Islet precursor cell (in vitro differentiated cells): ENCODE data around the gene PUM2.
A peak's percentile ranks its signal among the peaks of the same experiment; 100 is the strongest.

Source experiments
- DNase-seq: peaks from one replicate; pipeline ENCODE4 v3.0.0-alpha.2; 2018

Gene PUM2, protein sequence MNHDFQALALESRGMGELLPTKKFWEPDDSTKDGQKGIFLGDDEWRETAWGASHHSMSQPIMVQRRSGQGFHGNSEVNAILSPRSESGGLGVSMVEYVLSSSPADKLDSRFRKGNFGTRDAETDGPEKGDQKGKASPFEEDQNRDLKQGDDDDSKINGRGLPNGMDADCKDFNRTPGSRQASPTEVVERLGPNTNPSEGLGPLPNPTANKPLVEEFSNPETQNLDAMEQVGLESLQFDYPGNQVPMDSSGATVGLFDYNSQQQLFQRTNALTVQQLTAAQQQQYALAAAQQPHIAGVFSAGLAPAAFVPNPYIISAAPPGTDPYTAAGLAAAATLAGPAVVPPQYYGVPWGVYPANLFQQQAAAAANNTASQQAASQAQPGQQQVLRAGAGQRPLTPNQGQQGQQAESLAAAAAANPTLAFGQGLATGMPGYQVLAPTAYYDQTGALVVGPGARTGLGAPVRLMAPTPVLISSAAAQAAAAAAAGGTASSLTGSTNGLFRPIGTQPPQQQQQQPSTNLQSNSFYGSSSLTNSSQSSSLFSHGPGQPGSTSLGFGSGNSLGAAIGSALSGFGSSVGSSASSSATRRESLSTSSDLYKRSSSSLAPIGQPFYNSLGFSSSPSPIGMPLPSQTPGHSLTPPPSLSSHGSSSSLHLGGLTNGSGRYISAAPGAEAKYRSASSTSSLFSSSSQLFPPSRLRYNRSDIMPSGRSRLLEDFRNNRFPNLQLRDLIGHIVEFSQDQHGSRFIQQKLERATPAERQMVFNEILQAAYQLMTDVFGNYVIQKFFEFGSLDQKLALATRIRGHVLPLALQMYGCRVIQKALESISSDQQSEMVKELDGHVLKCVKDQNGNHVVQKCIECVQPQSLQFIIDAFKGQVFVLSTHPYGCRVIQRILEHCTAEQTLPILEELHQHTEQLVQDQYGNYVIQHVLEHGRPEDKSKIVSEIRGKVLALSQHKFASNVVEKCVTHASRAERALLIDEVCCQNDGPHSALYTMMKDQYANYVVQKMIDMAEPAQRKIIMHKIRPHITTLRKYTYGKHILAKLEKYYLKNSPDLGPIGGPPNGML

DNA sequence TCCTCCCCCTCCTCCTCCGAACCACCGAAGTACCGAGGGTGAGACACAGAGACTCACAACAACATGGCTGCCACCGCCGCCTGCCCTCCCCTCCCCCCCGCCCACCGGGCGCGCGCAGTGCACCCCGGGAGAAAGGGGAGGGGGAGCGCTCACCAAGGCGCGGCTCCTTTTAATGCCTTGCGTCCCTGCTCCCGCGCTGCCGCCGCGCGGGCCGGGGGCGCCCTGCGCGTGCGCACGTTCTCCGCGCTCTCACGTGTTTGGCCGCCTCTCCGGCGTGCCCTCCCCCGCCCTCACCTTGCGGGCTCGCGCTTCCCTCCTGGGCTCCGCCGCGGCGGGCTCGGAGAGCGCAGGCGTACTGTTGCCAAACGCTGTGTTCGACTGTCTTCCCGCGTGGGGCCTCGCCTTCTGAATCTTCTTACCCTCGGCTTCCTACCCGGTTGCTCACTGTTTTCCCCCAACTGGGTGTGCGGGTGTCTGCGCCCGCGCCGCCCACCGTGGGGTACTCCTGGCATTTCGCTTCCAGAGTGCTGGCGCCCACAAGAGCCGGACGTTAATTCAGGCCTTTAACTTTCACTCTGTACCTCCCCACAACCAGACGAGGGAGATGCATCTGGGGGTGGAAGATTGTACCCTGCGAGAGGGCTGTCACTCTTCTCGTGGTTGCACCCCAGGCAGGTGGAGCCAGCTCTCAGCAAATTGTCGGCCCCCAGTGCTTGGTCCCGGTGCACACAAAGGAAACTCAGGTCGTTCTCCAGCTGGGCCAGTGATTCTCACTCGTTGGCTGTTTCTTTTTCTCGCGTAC lies at the start of gene PUM2:
Gene PUM2, minus strand, starts transcription at position 92 of the 802 bp plus-strand sequence. CDS start 23,484 bp downstream, outside the sequence.
- DNase-seq: peak; percentile 99

DNA sequence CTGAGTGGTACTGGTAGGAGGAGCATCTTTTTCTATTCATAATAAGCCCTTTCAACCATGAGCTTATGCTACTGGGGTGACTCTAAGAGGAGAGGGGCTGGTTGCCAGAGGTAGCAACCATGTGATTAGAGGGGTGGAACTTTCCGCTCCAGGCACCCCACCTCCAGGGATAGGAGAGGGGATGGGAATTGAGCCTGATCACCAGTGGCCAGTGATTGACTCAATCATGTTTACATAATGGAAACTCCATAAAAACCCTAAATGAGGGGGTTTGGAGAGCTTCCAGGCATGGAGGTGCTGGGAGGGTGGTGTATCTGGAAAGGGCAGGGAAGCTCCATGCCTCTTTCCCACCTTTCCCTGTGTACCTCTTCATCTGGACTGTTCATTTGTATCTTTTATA lies 49.7 kb upstream of the PUM2 start:
- DNase-seq: no peak

DNA sequence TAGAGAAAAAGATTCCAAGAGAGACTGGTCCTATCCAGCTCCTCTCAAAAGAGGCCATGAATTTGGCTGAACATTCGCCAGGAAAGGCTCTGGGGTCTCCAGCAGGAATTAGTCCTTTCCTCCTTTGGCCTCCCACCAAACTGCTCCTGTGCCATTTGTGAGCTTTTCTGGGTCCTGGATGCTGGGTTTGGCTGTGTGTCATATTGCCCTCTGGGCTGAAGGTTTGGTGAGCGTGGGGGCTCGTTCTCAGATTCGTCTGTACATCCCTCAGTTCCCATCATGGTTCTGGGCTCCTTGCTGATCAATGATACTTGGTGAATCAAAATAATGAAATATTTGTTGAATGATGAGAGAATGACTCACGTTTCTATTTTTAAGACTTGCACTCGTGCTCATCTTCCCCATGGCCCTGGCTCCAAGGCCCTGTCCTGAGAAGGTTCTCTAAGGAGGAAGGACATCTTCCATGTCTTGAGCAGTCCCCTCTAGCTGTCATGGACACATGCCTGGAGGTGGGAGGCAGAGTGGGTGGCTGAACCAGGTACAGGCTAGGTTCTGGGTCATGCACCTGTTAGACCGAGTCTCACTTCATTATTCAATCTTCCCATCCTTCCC lies 48.4 kb upstream of the PUM2 start:
- no peak for DNase-seq

DNA sequence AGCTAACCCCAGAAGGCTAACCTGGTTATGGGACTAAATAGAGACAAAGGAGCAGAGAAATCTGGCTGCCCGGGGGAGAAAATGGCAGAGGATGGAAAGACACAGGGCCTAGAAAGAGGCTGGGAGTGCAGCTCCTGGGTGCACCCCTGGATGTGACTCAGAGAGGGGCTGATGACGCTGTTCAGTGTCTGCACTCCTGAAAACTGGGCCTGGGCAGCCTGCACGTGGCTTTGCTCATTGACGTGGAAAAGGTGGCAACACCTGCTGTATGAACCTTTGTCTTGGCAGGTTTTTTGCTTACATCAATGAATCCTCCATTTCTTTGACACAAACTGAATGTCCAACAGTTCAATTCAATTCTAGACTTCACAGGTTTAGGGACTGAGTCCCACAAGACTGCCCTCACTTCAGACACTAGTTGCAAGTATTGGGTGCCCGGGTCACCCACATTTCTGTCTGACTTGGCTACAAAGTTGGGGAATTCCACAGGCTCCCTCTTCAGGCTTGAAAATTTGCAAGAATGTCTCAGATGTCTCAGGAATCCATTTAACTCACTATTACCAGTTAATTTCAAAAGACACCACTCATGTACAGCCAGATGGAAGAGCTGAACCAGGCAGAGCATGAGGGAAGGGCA lies 47.3 kb upstream of the PUM2 start:
- DNase-seq: no peak

DNA sequence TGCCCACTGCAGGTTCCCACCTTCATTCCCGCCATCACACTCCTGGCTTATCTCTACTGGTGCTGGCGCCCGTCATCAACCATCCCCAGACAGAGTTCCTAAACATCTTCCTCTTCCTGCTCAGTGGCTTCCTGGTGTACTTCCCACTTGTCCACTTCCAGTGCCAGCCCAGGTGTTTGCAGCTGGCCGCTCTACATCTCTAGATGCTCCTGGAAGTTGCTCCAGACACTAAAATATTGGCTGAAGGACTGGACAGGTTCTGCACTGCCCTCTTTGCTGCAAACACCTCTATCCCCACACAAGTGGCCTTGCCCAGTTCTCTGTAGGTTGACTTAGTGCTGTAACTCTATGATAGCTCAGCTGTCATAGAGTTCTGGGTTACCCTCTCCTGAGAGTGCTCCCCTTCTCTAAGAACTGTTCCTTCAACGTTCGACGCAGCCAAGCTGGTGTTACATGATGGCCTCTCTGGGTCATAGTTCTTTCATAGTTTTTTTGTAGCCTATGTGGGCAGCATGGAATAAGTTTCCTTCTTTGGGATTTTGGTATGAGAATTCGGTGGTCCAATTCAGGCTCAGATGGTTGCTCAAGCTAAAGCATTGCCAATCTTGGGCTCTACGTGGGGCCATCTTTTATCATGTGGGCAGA lies 45.8 kb upstream of the PUM2 start:
- DNase-seq: no peak

DNA sequence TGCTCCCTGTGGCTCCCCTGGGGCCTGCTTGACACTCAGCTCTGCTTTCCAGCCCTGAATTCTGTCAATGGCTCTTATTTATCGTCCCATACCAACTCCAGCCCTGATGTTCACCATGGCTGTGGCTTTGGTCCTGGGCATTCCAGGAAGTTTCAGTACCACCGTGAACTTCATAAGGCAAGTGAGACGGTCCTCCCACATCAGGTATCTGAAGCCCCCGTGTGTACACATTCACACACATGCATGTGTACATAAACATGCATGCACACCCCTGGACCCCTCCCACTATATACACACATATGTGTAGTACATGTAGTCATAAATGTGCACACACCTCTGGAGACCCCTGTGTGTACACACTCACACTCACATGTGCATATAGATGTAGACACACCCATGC lies 43.3 kb upstream of the PUM2 start:
- no peak for DNase-seq

DNA sequence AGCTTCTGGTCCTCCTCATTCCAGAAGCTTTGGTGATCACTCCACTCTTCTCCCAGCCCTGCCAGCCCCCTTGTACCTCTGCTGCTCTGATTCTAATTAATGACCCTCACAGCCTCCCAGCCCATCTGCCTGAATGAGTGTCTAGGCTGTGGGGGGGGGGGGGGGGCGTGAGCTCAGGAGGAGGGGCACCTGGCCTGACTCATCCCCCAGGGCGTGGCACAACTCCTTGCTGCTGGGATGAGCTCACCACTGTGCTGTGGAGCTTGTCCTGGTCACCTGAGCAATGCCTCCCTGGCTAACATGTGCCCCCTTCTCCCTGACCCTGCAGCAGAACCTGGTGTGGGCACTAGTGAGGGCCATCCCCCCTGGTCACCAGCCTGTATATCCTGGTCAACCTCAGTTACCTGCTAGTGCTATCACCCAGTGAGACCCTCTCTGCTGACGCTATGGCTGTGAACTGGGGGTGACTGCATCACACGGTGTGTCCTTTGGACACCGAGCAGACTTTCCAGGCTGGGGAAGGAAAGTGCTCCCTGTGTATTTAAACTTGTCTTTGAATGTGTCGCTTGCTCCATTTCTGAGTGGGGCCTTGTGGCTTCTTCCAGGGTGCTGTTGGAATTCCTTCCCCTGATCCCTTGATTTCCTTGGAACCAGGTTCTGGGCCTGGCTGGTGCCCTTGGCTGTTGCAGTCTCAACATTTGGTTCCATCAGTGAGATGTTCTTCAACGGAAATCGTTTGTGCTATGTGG lies 41.5 kb upstream of the PUM2 start:
- peak; percentile 76 for DNase-seq

DNA sequence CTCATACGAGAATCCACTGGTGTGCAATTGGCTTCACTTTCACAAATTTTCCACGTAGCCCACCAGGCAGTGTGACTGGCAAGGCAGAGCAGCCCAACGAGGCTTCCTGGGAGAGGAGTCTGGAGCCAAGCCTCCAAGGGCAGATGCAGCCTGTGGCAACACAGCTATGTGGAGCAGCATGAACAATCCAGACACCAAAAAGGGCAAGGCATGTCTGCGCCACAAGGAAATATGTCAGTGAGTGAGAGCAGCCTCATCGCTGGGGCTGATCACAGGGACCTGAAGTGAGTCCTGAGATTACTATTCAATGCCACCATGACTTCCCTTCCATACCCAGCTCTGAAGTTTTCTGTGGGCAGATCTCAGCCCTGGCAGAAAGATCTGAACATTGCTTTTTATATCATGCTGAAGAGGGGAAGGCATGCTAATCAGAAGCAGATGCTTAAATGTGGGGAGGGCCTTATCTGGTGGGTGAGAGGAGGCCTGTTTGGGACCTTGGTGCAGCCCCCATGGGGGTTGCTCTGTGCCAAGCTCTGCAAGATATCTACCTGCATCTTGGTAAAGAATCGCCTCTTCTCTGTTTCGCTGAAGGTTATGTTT lies 40.0 kb upstream of the PUM2 start:
- no peak for DNase-seq

DNA sequence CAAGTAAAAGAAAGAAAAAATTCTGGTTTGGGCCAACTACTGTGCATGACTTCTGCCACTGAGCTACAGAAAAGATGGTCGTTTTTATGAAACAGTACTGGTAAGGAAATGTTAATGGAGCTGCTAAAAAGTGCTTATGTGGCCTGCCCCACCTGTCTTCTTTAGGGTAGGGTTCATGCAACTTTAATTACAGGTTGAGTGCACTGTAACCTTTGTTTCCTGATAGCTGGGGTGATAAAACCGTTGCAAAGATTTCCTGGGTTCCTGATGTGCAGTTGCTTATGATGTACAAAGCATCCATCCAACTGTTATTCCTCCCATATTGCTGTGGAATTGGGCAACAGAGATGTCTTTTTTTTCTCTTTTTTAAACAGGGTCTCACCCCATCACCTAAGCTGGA lies 34.3 kb upstream of the PUM2 start:
- DNase-seq: no peak

DNA sequence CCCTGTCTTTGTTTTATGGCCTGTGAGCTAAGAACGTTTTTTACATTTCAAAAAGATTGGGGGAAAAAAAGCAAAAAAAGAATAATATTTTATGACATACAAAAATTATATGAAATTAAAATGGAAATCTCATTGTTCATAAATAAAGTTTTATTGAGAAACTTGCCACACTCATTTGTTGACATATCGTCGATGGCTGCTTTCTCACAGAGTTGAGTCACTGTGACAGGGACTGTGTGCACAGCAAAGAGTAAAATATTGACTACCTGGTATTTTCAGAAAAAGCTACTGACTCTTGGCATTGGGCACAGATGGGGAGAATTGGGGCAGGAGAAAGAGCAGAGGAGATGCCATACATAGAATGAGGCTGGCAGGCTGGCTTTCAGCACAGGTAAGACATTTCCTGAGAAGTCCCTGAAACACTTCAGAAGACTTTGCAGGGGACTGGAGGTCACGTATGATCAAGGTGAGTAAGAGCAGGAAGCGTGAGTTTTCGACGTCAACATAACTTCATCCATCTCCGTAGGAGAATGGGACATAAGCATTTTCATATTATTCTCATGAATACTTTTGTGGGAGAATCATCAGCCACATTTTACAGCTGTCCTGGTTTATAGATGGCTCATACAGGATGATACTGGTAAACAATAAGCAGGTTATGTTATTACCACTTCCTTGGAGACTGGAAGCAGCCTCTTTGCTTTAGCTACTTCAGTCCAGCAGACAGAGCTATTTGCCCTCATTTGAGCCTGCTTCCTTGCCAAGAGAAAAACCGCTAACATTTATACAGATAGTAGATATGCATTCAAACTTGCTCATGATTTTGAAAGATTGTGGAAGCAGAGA lies 32.5 kb upstream of the PUM2 start:
- no peak for DNase-seq

DNA sequence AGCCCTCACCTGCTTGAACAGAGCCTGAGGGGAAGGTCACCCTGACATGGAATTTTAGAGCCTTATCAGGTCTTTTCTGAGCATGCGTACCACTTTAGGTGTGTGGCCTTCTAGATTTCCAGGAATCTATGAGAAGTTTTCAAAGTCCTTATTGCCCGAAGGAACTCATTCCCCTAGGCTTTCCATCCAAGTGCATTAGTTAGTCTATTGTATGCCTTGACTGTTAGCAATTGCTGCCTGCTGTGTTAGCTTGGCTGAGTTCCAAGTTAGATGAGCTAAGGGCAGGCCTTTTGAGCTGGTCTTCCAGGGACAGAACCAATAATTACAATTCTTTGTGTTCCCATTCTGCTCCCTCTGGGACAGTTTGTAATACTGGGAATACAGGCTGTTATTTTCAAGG lies 30.8 kb upstream of the PUM2 start:
- no peak for DNase-seq

DNA sequence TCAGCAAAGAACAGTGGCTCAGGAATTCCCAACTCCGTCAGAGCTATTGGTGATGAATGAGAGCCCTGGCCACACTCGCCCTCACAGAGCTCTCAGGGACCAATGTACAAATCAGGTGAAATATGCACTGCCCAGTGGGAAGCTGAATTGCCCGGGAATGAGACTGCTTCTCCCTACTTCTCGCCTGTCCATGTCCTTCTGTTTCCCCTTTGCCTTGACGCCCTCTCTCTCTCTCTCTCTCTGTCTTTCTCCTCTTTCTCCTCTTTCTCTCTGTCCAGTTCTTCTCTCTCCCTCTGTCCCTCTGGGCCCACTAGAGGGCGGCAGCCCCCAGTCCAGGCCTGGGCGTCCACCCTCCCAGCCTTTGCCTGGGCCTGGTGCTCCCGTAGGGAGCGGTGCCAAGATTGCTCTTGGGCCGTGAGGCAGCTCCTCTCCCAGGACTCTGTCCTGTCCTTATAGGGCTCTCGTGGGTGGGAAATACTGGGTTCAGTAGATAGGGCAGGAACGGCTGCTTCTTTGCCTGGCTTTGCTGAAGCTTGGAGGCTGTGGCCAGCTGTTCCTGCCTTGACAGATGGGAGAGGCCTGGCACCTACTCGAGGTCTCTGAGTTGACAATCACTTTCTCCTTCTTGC lies 28.4 kb upstream of the PUM2 start:
- DNase-seq: peak; percentile 91

DNA sequence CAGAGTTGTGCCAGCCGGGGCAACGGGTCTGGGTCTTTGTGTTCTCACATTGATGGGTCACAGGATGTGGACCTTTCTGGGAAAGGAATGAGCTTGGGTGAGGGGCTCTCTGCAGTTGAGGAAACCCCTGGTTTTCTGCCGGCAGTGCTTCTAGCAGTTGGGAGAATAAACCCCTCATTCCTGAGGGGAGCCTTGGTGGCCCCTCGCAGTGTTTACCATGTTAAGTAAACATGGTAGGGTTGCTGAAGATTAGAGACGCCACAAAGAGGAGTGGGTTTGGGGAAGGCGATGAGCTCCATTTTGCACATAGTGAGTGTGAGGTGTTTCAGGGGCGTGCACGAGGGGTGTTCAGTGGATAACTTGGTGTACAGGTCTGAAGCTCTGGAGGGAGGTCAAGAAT lies 27.7 kb upstream of the PUM2 start:
- no peak for DNase-seq

DNA sequence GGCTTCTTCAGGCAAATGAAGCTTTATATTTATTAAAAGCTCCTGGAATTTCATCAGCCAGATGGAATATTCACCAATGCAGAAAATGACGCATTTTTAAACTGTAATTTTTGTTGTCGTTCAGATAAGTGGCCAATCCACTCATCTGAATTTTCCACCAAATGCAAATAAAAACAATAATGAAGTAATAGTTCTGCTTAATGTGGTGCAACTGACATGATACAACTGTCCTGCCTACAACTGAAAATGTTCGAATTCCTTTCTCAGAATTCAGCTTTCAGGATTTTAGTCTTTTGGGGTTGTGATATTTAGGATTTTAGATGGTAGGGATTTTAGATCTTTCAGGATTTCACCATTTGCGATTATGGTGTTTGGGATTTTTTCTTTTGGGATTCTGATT lies 27.1 kb upstream of the PUM2 start:
- no peak for DNase-seq

DNA sequence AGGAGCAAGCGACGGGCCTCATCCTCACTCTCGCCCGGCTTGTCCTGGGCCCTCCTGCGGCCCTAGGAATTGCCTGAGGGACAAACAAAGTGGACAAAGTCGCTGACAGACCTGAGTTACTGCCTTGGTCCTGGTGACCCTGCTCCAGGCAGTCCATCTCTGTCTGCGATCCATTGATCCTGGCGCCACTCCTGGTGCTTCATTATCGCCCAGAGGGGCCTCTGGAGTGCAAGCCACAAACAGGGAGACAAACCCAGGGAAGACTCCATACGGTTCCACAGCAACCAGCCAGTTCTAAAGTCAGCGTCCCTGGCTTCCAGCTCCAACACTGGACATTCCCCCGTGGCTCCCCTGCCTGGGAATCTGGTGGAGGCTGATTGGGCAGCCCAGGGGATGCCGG lies 24.3 kb upstream of the PUM2 start:
- DNase-seq: peak; percentile 95

DNA sequence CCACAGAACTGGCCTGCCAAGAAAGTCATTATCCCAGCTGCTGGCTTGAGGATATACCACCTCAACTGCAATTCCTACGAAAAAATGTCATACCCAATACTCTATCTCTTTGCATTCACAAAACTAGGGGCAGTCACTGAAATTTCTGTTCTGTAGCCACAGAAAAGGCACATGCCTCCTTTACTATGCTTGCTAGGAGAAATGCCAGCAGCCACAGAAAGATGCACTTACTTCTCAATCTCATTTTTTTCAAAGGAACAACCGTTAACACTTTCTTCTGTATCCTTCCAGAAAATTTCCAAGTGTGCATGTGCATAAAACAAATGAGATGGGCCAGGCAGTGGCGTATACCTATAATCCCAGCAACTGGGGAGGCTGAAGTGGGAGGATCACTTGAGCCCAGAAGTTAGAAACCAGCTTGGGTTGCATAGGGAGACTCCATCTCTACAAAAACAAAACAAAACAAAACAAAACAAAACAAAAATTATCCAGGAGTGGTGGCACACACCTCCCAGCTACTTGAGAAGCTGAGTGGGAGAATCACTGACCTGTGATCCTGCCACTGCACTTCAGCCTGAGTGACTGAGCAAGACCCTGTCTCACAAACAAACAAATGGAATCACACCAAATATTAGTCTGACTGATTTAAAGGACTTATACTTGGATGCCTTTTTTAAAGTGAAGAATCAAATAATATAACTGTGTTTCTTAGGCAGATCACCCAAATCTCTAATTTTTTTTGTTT lies 22.4 kb upstream of the PUM2 start:
- DNase-seq: no peak

DNA sequence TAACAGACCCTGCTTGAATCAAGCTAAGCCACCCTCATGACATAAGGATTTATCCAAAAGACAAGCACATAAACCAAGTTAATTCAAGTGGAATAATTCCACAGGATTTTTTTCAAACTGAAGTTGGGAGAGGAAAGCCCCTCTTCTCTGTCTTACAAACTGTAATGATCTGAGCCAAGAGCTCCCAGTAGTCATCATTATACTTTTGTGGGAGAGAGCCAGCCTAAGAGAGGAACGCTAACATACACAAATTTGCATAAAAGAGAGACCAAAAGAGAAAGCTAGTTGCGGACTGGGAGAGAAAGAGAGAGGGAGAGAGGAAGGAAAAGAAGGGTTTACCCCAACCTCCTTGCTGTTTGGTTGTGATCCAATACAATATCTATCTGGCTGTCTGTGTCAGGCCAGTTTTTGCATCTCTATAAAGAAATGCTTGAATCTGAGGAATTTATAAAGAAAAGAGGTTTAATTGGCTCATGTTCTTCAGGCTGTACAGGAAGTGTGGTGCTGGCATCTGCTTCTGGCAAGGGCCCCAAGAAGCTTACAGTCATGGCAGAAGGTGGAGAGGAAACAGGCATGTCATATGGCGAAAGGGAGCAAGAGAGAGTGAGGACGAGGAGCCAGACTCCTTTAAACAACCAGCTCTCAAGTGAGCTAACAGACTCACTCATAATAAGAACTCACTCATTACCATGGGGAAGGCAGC lies 20.8 kb upstream of the PUM2 start:
- DNase-seq: no peak
